Measurements from ENCODE around the gene GRAP2. TPM values are rescaled to one million over a fixed set of nuclear protein-coding genes. Genes with fewer than 3 reads are reported as not detected.

The GRAP2 gene
- polyA plus RNA-seq, 1 of the 3 experiments (the other 2 are of a cell fraction) = 0.13 TPM

DNA sequence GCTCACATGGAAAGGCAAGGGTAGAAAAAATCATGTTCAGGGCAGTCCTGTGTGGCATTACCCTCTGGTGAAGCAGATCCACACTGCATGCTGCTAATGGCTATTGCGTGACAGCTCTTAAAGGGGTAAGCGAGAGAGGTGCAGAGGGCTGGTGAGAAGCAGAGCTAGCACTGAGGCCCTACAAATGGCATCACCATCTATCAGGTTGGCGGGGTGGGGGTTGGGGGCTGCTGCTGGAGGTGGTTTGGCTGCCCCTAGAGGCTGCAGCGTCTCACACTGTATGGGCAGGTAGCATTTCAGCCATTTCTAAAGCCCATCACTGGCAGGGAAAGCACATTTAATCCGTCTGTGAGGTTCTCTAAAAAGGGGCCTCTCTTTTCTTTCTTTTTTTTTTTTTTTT lies 42.5 kb downstream of the GRAP2 start:
- Histone ChIP-seq H3K79me2 (ENCODE audit: insufficient read depth) (no peaks in the 10 kb centered on the region), H3K4me1 (ENCODE audit: control insufficient read depth in 1 of 2, insufficient read depth in 2 of 2, low read depth in 1 of 2, low read length in 1 of 2) (peaks cover 0 to 6% of the 10 kb centered on the region in 2 experiments; a peak in 1 of 4 replicates), H3K9me2 (no peaks in the 10 kb centered on the region), H3K9ac (no peak overlapping the region), H3K36me3 (replicated peaks in 1 of 2; ENCODE audit: control insufficient read depth in 1 of 2, insufficient read depth in 2 of 2, low read length in 1 of 2) (no peaks in the 10 kb centered on the region), H3F3A (replicated peaks; ENCODE audit: insufficient read depth) (no peaks in the 10 kb centered on the region), H4K20me1 (ENCODE audit: insufficient read depth) (no peaks in the 10 kb centered on the region), H3K4me3 (ENCODE audit: low read depth in 2 of 2, low read length in 1 of 2) (no peak overlapping the region), H3K27me3 (ENCODE audit: insufficient read depth) (no peaks in the 10 kb centered on the region), H2AFZ (ENCODE audit: low read depth) (no peak overlapping the region), H3K27ac (ENCODE audit: low read depth in 2 of 2, low read length in 1 of 2) (no peak overlapping the region), H3K9me3 (no peaks in the 10 kb centered on the region), H3K4me2 (no peak overlapping the region)
- no peak for DNase-seq
- POLR2A ChIA-PET = no interaction called here
- WGBS (ENCODE audit: low lambda C conversion rate) = 97% methylated on average over 3 of the region's 5 CpGs
- CTCF ChIA-PET = interaction anchor here (0.8 kb wide), 1 partner anchor 32 kb away, joined by 3 read pairs; no protein-coding TSS in a partner anchor
- TF ChIP-seq, protein P1, sequence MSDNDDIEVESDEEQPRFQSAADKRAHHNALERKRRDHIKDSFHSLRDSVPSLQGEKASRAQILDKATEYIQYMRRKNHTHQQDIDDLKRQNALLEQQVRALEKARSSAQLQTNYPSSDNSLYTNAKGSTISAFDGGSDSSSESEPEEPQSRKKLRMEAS (IDR thresholded peaks at IDR 0.05; ENCODE audit: low read depth) = no peak

- Histone ChIP-seq H3K4me2 (no peak overlapping the region), H3K4me1 (ENCODE audit: control insufficient read depth in 1 of 2, insufficient read depth in 2 of 2, low read depth in 1 of 2, low read length in 1 of 2) (peaks cover 0 to 6% of the 10 kb centered on the region in 2 experiments; a peak in 1 of 4 replicates), H3K9me2 (no peaks in the 10 kb centered on the region), H3K9me3 (no peaks in the 10 kb centered on the region), H3K36me3 (replicated peaks in 1 of 2; ENCODE audit: control insufficient read depth in 1 of 2, insufficient read depth in 2 of 2, low read length in 1 of 2) (no peaks in the 10 kb centered on the region), H3K4me3 (ENCODE audit: low read depth in 2 of 2, low read length in 1 of 2) (no peak overlapping the region), H3K27ac (ENCODE audit: low read depth in 2 of 2, low read length in 1 of 2) (no peak overlapping the region), H3K79me2 (ENCODE audit: insufficient read depth) (no peaks in the 10 kb centered on the region), H3K27me3 (ENCODE audit: insufficient read depth) (no peaks in the 10 kb centered on the region), H4K20me1 (ENCODE audit: insufficient read depth) (no peaks in the 10 kb centered on the region), H3K9ac (no peak overlapping the region), H3F3A (replicated peaks; ENCODE audit: insufficient read depth) (no peaks in the 10 kb centered on the region), H2AFZ (ENCODE audit: low read depth) (no peak overlapping the region)
- CTCF ChIA-PET = no interaction called here
- DNase-seq = no peak
- WGBS (ENCODE audit: low lambda C conversion rate) = 66% methylated on average over 3 of the region's 11 CpGs
- POLR2A ChIA-PET = no interaction called here
- no peak for TF ChIP-seq RCOR1 (IDR thresholded peaks at IDR 0.05; ENCODE audit: low read length)
- TF ChIP-seq MXI1 (IDR thresholded peaks at IDR 0.05; ENCODE audit: low read depth, low read length) = no peak
- TF ChIP-seq FOXM1 (IDR thresholded peaks at IDR 0.05; ENCODE audit: low read depth) = no peak
- TF ChIP-seq, protein P1 (IDR thresholded peaks at IDR 0.05; ENCODE audit: low read depth) = no peak
- TF ChIP-seq CHD2 (IDR thresholded peaks at IDR 0.05; ENCODE audit: low read length, partially characterized antibody) = no peak
- no peak for TF ChIP-seq YY1 (IDR thresholded peaks at IDR 0.05; ENCODE audit: low read depth)
- no peak for TF ChIP-seq IRF3 (IDR thresholded peaks at IDR 0.05; ENCODE audit: low read depth, low read length)
- no peak for TF ChIP-seq GABPA (IDR thresholded peaks at IDR 0.05; ENCODE audit: low read depth)
- TF ChIP-seq FOXJ3 (CRISPR knock-in tag; IDR thresholded peaks at IDR 0.05) = no peak
- no peak for TF ChIP-seq MEF2A (IDR thresholded peaks at IDR 0.05; ENCODE audit: borderline replicate concordance, low read depth)
- TF ChIP-seq TEAD4 (IDR thresholded peaks at IDR 0.05; ENCODE audit: borderline replicate concordance, insufficient read depth) = no peak
- TF ChIP-seq NRF1 (IDR thresholded peaks at IDR 0.05; ENCODE audit: low read depth, low read length) = no peak
- TF ChIP-seq EP300 (IDR thresholded peaks at IDR 0.05; ENCODE audit: borderline replicate concordance in 1 of 2, low read depth in 1 of 2, low read length in 1 of 2) = no peak
Measured at GRCh38 chr22:39943953-39944872, 43.3 kb downstream of the GRAP2 start.
